Smooth muscle cell (in vitro differentiated cells): Measurements from ENCODE around the gene PUM2. TPM values are rescaled to one million over a fixed set of nuclear protein-coding genes. Genes with fewer than 3 reads are reported as not detected.

Experiments used
- DNase-seq: peaks from one replicate; lab custom pipeline; 2025; ENCODE audit not compliant: unreplicated experiment; lab: John Stamatoyannopoulos, UW
- H2AFZ ChIP-seq: fragments of 200-600 bp; sonication (generic); 2 replicates; pipeline ENCODE4 v1.6.0; 2016; ENCODE audit warnings: antibody characterized with exemption, low read depth, mild to moderate bottlenecking
- H3F3A ChIP-seq: fragments of 200-600 bp; sonication (generic); 2 replicates; pipeline ENCODE4 v1.6.0; 2017; ENCODE audit warnings: antibody characterized with exemption, low read depth
- H3K27ac ChIP-seq: fragments of 200-600 bp; sonication (generic); 2 replicates; pipeline ENCODE4 v1.5.1; 2016; ENCODE audit warnings: low read depth, mild to moderate bottlenecking
- H3K27me3 ChIP-seq: fragments of 200-600 bp; sonication (generic); 2 replicates; pipeline ENCODE4 v1.6.1; 2016; ENCODE audit warnings: low read depth, mild to moderate bottlenecking
- H3K36me3 ChIP-seq: fragments of 200-600 bp; sonication (generic); 2 replicates; pipeline ENCODE4 v1.5.1; 2016; ENCODE audit warnings: low read depth
- H3K4me1 ChIP-seq: fragments of 200-600 bp; sonication (generic); 2 replicates; pipeline ENCODE4 v1.5.1; 2016; ENCODE audit warnings: low read depth
- H3K4me2 ChIP-seq: fragments of 200-600 bp; sonication (generic); 2 replicates; pipeline ENCODE4 v1.6.0; 2016; ENCODE audit warnings: mild to moderate bottlenecking
- H3K4me3 ChIP-seq: fragments of 200-600 bp; sonication (generic); 2 replicates; pipeline ENCODE4 v1.5.1; 2016; ENCODE audit warnings: mild to moderate bottlenecking
- H3K79me2 ChIP-seq: fragments of 200-600 bp; sonication (generic); 2 replicates; pipeline ENCODE4 v1.6.0; 2016; ENCODE audit warnings: low read depth, mild to moderate bottlenecking
- H3K9ac ChIP-seq: fragments of 200-600 bp; sonication (generic); 2 replicates; pipeline ENCODE4 v1.6.0; 2016; ENCODE audit warnings: low read depth
- H3K9me3 ChIP-seq: fragments of 200-600 bp; sonication (generic); replicated peaks from 2 replicates; pipeline ENCODE4 v1.5.1; 2016; ENCODE audit warnings: low read depth
- H4K20me1 ChIP-seq: fragments of 200-600 bp; sonication (generic); 2 replicates; pipeline ENCODE4 v1.6.0; 2016; ENCODE audit warnings: low read depth
- WGBS: methylation state at CpG from one replicate; pipeline ENCODE4 v1.1.7; 2016; ENCODE audit warnings: low lambda C conversion rate; 5-methylcytosine and 5-hydroxymethylcytosine counted together
- polyA plus RNA-seq: library from polyadenylated mRNA; unstranded; fragments of >200 nt; fragmentation: Nextera tagmentation; extraction: Ambion mirVana; gene quantifications from 2 replicates; pipeline ENCODE4 v1.2.1, GENCODE V29; 2016
- total RNA-seq: library from RNA; depleted of rRNA; stranded (reverse); fragments of >200 nt; gene quantifications from 2 replicates; pipeline ENCODE4 v1.2.3, GENCODE V29; 2014
- TF ChIP-seq, protein P1 (sequence below): fragments of 200-600 bp; sonication (generic); IDR thresholded peaks from 2 replicates; pipeline ENCODE4 v1.5.1; 2017; ENCODE audit warnings: borderline replicate concordance, mild to moderate bottlenecking, antibody characterized with exemption; ENCODE audit not compliant: insufficient read depth, poor library complexity, severe bottlenecking

Gene PUM2
- total and polyA plus RNA-seq, 2 experiments from 2014 or later, result 5.2 to 42.0 TPM

DNA sequence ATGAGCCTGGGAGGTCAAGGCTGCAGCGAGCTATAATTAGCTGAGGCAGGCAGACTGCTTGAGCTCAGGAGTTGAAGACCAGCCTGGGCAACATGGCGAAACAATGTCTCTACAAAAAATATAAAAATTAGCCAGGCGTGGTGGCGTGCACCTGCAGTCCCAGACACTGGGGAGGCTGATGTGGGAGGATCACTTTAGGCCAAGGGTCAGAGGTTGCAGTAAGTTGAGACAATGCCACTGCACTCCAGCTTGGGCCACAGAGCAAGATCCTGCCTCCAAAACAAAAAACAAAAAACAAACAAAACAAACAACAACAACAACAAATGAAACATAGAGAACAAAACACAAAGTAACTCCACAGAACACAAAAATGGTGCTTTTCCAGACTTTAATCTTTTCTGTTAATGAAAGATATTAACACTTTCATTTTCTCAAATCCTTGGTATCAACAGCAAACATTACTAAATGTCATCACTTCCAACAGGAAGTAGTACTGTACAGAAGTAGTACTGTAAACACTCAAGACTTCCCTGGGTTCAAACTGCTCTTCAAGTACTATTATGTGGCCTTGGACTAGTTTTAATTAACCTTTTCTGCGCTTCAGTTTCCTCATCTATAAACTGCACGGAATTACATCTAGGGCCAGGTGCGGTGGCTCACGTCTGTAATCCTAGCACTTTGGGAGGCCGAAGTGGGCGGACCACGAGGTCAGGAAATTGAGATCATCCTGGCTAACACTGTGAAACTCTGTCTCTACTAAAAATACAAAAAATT lies 27.9 kb downstream of the PUM2 start:
- peaks cover 11% of the 10 kb centered on the region for H3K36me3 ChIP-seq
- peaks cover 7% of the 10 kb centered on the region for H3K4me1 ChIP-seq
- no peak overlapping the region for H3K9ac ChIP-seq
- H3K4me3 ChIP-seq, result no peak overlapping the region
- H2AFZ ChIP-seq, result no peak overlapping the region
- TF ChIP-seq, protein P1, sequence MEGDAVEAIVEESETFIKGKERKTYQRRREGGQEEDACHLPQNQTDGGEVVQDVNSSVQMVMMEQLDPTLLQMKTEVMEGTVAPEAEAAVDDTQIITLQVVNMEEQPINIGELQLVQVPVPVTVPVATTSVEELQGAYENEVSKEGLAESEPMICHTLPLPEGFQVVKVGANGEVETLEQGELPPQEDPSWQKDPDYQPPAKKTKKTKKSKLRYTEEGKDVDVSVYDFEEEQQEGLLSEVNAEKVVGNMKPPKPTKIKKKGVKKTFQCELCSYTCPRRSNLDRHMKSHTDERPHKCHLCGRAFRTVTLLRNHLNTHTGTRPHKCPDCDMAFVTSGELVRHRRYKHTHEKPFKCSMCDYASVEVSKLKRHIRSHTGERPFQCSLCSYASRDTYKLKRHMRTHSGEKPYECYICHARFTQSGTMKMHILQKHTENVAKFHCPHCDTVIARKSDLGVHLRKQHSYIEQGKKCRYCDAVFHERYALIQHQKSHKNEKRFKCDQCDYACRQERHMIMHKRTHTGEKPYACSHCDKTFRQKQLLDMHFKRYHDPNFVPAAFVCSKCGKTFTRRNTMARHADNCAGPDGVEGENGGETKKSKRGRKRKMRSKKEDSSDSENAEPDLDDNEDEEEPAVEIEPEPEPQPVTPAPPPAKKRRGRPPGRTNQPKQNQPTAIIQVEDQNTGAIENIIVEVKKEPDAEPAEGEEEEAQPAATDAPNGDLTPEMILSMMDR, result no peak
- H3F3A ChIP-seq, result peaks cover 5% of the 10 kb centered on the region
- no peak overlapping the region for H3K4me2 ChIP-seq
- no peak for DNase-seq
- H3K9me3 ChIP-seq, result no peaks in the 10 kb centered on the region
- H3K27me3 ChIP-seq, result no peaks in the 10 kb centered on the region
- 94% methylated on average over 11 of the region's 11 CpGs for WGBS
- H3K79me2 ChIP-seq, result peaks cover 96% of the 10 kb centered on the region
- H4K20me1 ChIP-seq, result peaks cover 98% of the 10 kb centered on the region
- H3K27ac ChIP-seq, result no peak overlapping the region

DNA sequence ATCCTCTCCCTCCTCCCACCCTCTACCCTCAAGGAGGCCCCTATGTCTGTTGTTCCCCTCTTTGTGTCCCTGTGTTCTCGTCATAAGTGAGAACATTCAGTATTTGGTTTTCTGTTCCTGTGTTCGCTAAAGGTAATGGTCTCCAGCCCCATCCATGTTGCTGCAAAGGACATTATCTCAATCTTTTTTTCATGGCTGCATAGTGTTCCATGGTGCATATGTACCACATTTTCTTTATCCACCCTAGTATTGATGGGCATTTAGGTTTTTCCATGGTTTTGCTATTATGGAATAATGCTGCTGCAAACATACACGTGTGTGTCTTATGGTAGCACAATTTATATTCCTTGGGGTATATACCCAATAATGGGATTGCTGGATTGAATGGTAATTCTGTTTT lies 33.0 kb downstream of the PUM2 start:
- TF ChIP-seq, protein P1, result no peak
- H3F3A ChIP-seq, result no peaks in the 10 kb centered on the region
- no peaks in the 10 kb centered on the region for H3K9me3 ChIP-seq
- H3K79me2 ChIP-seq, result peaks cover 86% of the 10 kb centered on the region
- no peak for DNase-seq
- no peak overlapping the region for H3K4me3 ChIP-seq
- H3K27ac ChIP-seq, result no peak overlapping the region
- peaks cover 13% of the 10 kb centered on the region for H3K36me3 ChIP-seq
- no peaks in the 10 kb centered on the region for H3K4me1 ChIP-seq
- no peak overlapping the region for H3K4me2 ChIP-seq
- H3K27me3 ChIP-seq, result no peaks in the 10 kb centered on the region
- WGBS, result 95% methylated on average over 3 of the region's 3 CpGs
- peaks cover 98% of the 10 kb centered on the region for H4K20me1 ChIP-seq
- H2AFZ ChIP-seq, result no peak overlapping the region
- H3K9ac ChIP-seq, result no peak overlapping the region

DNA sequence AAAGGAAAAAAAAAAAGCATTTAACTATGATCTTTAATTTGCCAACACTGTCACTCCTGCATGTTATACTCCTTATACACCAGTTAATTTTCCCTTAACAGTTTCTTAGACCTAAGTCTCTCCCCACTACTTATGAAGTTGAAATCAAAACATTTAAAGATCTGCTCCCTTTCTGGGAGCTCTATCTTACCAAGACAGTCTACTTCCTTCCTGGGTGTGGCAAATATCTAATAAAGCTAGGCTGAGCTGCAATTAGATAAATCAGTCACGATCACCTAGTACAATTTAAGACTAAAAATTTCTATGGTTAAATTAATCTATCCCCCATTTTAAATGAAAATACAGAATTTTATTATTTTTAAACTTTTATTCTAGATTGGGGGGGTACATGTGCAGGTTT lies 33.4 kb downstream of the PUM2 start:
- H3K79me2 ChIP-seq, result peaks cover 86% of the 10 kb centered on the region
- WGBS, result 91% methylated on average over 1 of the region's 1 CpG
- peaks cover 98% of the 10 kb centered on the region for H4K20me1 ChIP-seq

More for the DNA sequence above, 33.4 kb downstream of the PUM2 start:
- Histone ChIP-seq H3F3A (no peaks in the 10 kb centered on the region), H3K36me3 (peaks cover 14% of the 10 kb centered on the region), H3K9me3 (no peaks in the 10 kb centered on the region), H3K9ac (no peak overlapping the region), H3K27ac (no peak overlapping the region), H3K4me1 (no peaks in the 10 kb centered on the region), H3K4me3 (no peak overlapping the region), H3K4me2 (no peak overlapping the region), H3K27me3 (no peaks in the 10 kb centered on the region), H2AFZ (no peak overlapping the region)
- TF ChIP-seq, protein P1, result no peak
- DNase-seq, result no peak
